Testis (tissue), 5 donors: ENCODE data around the gene C19orf33. TPM values are rescaled to one million over a fixed set of nuclear protein-coding genes. Genes with fewer than 3 reads are reported as not detected.
A peak's percentile ranks its signal among the peaks of the same experiment; 100 is the strongest.
"Not testable (repeated sequence)": the region's sequence is repeated elsewhere in the genome, so short reads cannot be mapped to it uniquely, and the experiment has no call there.

Experiments used
- DNase-seq: peaks from one replicate; pipeline ENCODE4 v3.0.0-alpha.2; 2019
- H3K27ac ChIP-seq, 2 donors: fragments of 200-600 bp; sonication (generic); one replicate each; pipeline ENCODE4 v1.5.1; 2019
- H3K27me3 ChIP-seq: fragments of 200-600 bp; sonication (generic); one replicate; pipeline ENCODE4 v1.5.1; 2019
- H3K36me3 ChIP-seq: fragments of 200-600 bp; sonication (generic); one replicate; pipeline ENCODE4 v1.5.1; 2017; ENCODE audit warnings: low read depth; ENCODE audit errors: missing control alignments
- H3K4me1 ChIP-seq: fragments of 200-600 bp; sonication (generic); one replicate; pipeline ENCODE4 v1.5.1; 2019
- H3K4me3 ChIP-seq, 2 donors: fragments of 200-600 bp; sonication (generic); one replicate each; pipeline ENCODE4 v1.5.1; 2017 to 2019
- H3K9me3 ChIP-seq: fragments of 200-600 bp; sonication (generic); one replicate; pipeline ENCODE4 v1.5.1; 2017
- POLR2A ChIP-seq: fragments of 450-650 bp; IDR thresholded peaks from one replicate; pipeline ENCODE4 v1.6.1; 2017; ENCODE audit warnings: antibody characterized with exemption, mild to moderate bottlenecking, moderate library complexity
- WGBS, 2 donors: methylation state at CpG; one replicate each; pipeline ENCODE4 v1.1.5; 2018; 5-methylcytosine and 5-hydroxymethylcytosine counted together
- intact Hi-C: fragments of 100-400 bp; cut with DNase I; formaldehyde crosslinking; loops from one replicate; pipeline ENCODE4 v1.15.1; 2023; ENCODE audit warnings: low total_unique reads
- long read RNA-seq, 2 donors: transcript quantifications; one replicate each; lab custom pipeline, GENCODE V29; 2026
- polyA plus RNA-seq: library from polyadenylated mRNA; stranded (reverse); fragments of 350-450 nt; fragmentation: Illumina TruSeq; extraction: RNeasy Lipid Tissue Mini Kit (QIAGEN cat#74804); gene quantifications from one replicate; pipeline ENCODE4 v1.2.3, GENCODE V29; 2014; ENCODE audit warnings: low read depth, low replicate concordance; ENCODE audit not compliant: insufficient read depth
- total RNA-seq, 2 donors: library from RNA; depleted of rRNA; stranded (reverse); fragments of >200 nt; gene quantifications; one replicate each; pipeline ENCODE4 v1.2.3, GENCODE V29; 2016
- TF ChIP-seq, protein P1 (sequence below), 3 experiments: fragments of 450-650 bp in 2 of 3; fragments of 200-600 bp in 1 of 3; sonication (generic) in 1 of 3; IDR thresholded peaks; one replicate each; pipeline ENCODE4 v1.5.1; 2016 to 2019; ENCODE audit warnings: antibody characterized with exemption in 3 of 3, mild to moderate bottlenecking in 2 of 3, moderate library complexity in 1 of 3

Gene C19orf33
- 1 to 10 TPM; 1.1 to 1.7 TPM for total RNA-seq
- 7.9 TPM for polyA plus RNA-seq
- long read RNA-seq, donor 1, partial matches to known transcripts = 0 of 1 reads
- long read RNA-seq, donor 1, other reads (novel, unspliced or antisense) = 0 of 1 reads
- long read RNA-seq, donor 2, partial matches to known transcripts = 0 of 5 reads
- long read RNA-seq, donor 2, other reads (novel, unspliced or antisense) = 0 of 5 reads

- whole genome bisulfite sequencing, 2 donors = 54 to 71% methylated on average over 12 to 27 of the region's 28 CpGs
- no peaks in the 10 kb centered on the region for H3K4me1 ChIP-seq
- DNase-seq = no peak
- H3K9me3 ChIP-seq = no peaks in the 10 kb centered on the region
- peak within 1 kb of the TSS in 1 of 2 donors; percentile 36 for H3K4me3 ChIP-seq
- no peaks in the 10 kb centered on the region for H3K27me3 ChIP-seq
- no peaks in the 10 kb centered on the region for H3K36me3 ChIP-seq
- no peak for TF ChIP-seq POLR2A
- TF ChIP-seq, protein P1, sequence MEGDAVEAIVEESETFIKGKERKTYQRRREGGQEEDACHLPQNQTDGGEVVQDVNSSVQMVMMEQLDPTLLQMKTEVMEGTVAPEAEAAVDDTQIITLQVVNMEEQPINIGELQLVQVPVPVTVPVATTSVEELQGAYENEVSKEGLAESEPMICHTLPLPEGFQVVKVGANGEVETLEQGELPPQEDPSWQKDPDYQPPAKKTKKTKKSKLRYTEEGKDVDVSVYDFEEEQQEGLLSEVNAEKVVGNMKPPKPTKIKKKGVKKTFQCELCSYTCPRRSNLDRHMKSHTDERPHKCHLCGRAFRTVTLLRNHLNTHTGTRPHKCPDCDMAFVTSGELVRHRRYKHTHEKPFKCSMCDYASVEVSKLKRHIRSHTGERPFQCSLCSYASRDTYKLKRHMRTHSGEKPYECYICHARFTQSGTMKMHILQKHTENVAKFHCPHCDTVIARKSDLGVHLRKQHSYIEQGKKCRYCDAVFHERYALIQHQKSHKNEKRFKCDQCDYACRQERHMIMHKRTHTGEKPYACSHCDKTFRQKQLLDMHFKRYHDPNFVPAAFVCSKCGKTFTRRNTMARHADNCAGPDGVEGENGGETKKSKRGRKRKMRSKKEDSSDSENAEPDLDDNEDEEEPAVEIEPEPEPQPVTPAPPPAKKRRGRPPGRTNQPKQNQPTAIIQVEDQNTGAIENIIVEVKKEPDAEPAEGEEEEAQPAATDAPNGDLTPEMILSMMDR (IDR thresholded peaks at IDR 0.05) = no peak
- H3K27ac ChIP-seq = no peak within 1 kb of the TSS
- intact Hi-C loops = no loop called here
These were observed at the start of gene C19orf33 for GRCh38 chr19:38303517-38304351. C19orf33 (plus strand) TSS chr19:38304251; CDS start chr19:38304262, 11 bp downstream.

GRCh38 chr19:38255383-38256014, 48.6 kb upstream of the C19orf33 start:
- peak overlapping the region; percentile 91 to 96 for H3K27ac ChIP-seq
- intact Hi-C loops = no loop called here
- H3K4me1 ChIP-seq = peaks cover 43% of the 10 kb centered on the region
- no peaks in the 10 kb centered on the region for H3K9me3 ChIP-seq
- no peak for TF ChIP-seq POLR2A
- TF ChIP-seq, protein P1 (IDR thresholded peaks at IDR 0.05) = no peak
- H3K4me3 ChIP-seq = peak overlapping the region; percentile 75 to 91
- 17 to 19% methylated on average over 17 of the region's 17 CpGs for WGBS, 2 donors
- H3K36me3 ChIP-seq = no peaks in the 10 kb centered on the region
- no peaks in the 10 kb centered on the region for H3K27me3 ChIP-seq
- DNase-seq = peak; percentile 53

- H3K9me3 ChIP-seq, H3K27ac ChIP-seq, H3K27me3 ChIP-seq, H3K36me3 ChIP-seq, H3K4me3 ChIP-seq, DNase-seq: not testable (repeated sequence)
- H3K4me1 ChIP-seq = peaks cover 11% of the 10 kb centered on the region
- WGBS, 2 donors = 63 to 65% methylated on average over 12 of the region's 12 CpGs
- intact Hi-C loops = loop anchor here (5.0 kb wide), 1 partner anchor 55 kb away; the partner anchor contains the start of genes KCNK6 and YIF1B
These were observed 42.1 kb upstream of the C19orf33 start for GRCh38 chr19:38261942-38262341.

GRCh38 chr19:38262585-38263268, 41.3 kb upstream of the C19orf33 start:
- H3K27ac ChIP-seq = no peak overlapping the region
- no peak for TF ChIP-seq POLR2A
- TF ChIP-seq, protein P1 (IDR thresholded peaks at IDR 0.05) = no peak
- WGBS, 2 donors = 87 to 91% methylated on average over 7 of the region's 7 CpGs

More at GRCh38 chr19:38262585-38263268, 41.3 kb upstream of the C19orf33 start:
- H3K27me3 ChIP-seq = no peaks in the 10 kb centered on the region
- H3K4me3 ChIP-seq = no peak overlapping the region
- no peak for DNase-seq
- no peaks in the 10 kb centered on the region for H3K9me3 ChIP-seq
- intact Hi-C loops = loop anchor here (5.0 kb wide), 1 partner anchor 55 kb away; the partner anchor contains the start of genes KCNK6 and YIF1B
- no peaks in the 10 kb centered on the region for H3K36me3 ChIP-seq
- H3K4me1 ChIP-seq = peaks cover 15% of the 10 kb centered on the region
